ENCODE measurements around the gene FAM180B. TPM values are rescaled to one million over a fixed set of nuclear protein-coding genes. Genes with fewer than 3 reads are reported as not detected.
A peak's percentile ranks its signal among the peaks of the same experiment; 100 is the strongest.

The FAM180B gene
- total and polyA plus RNA-seq, 2 of the 8 experiments (the other 6 are each of a cell fraction or from before 2014, with no cell fraction given): 0.09 TPM; not detected in 1

GRCh38 chr11:47599902-47600301, 13.4 kb downstream of the FAM180B start:
- H3K27me3 ChIP-seq (replicated peaks in 1 of 4; ENCODE audit: control insufficient read depth in 3 of 4, extremely low read depth in 1 of 4, insufficient read depth in 3 of 4, low read length in 3 of 4): peaks cover 0 to 8% (median 5%) of the 10 kb centered on the region in 4 experiments; a peak in 5 of 7 replicates
- no peak for FAIRE-seq

More at GRCh38 chr11:47599902-47600301, 13.4 kb downstream of the FAM180B start:
- H3K23me2 ChIP-seq (ENCODE audit: low read depth, low read length): no peaks in the 10 kb centered on the region; the same call in 1 of the 2 replicates
- H4K8ac ChIP-seq (ENCODE audit: extremely low read depth, insufficient read depth, low read length): 0 out of 2 replicates have a peak overlapping the region, but pooled peaks have one; percentile 35
- no peak overlapping the region for H2BK5ac ChIP-seq (ENCODE audit: low read depth, low read length)
- TF ChIP-seq PHF8 (conservative IDR thresholded peaks at IDR 0.05; ENCODE audit: low read depth, low read length): no peak
- TF ChIP-seq EGR1 (IDR thresholded peaks at IDR 0.05; ENCODE audit: borderline replicate concordance, low read depth, low read length): no peak
- TF ChIP-seq KDM5A (IDR thresholded peaks at IDR 0.05; ENCODE audit: low read length): no peak
- no peak for TF ChIP-seq CREB1 (IDR thresholded peaks at IDR 0.05)
- no peak for TF ChIP-seq SAP30 (IDR thresholded peaks at IDR 0.05; ENCODE audit: insufficient read depth, insufficient replicate concordance, low read length)
- TF ChIP-seq ASH2L (IDR thresholded peaks at IDR 0.05; ENCODE audit: low read length): no peak
- no peak for TF ChIP-seq JUN (IDR thresholded peaks at IDR 0.05; ENCODE audit: low read depth, low read length)
- TF ChIP-seq KDM4A (IDR thresholded peaks at IDR 0.05; ENCODE audit: low read depth, low read length, severe bottlenecking): no peak
- TF ChIP-seq TCF12 (IDR thresholded peaks at IDR 0.05; ENCODE audit: low read depth, low read length): no peak
- TF ChIP-seq POLR2A (IDR thresholded peaks at IDR 0.05; ENCODE audit: control extremely low read depth in 1 of 2, low read depth in 2 of 2, low read length in 2 of 2): no peak
- no peak for TF ChIP-seq CHD1 (IDR thresholded peaks at IDR 0.05; ENCODE audit: low read depth, low read length)
- TF ChIP-seq KDM1A (IDR thresholded peaks at IDR 0.05; ENCODE audit: borderline replicate concordance, low read length): no peak
- H3K27ac ChIP-seq (ENCODE audit: low read depth, low read length): no peak overlapping the region
- no peak overlapping the region for H3K4me3 ChIP-seq (ENCODE audit: extremely low read depth in 1 of 4, insufficient read depth in 2 of 4, low read depth in 3 of 4, low read length in 4 of 4)
- H3K79me2 ChIP-seq (ENCODE audit: control insufficient read depth in 1 of 2, insufficient read depth in 2 of 2, low read length in 2 of 2): no peaks in the 10 kb centered on the region
- no peaks in the 10 kb centered on the region for H3K36me3 ChIP-seq (ENCODE audit: control insufficient read depth in 2 of 4, insufficient read depth in 4 of 4, low read length in 3 of 4)
- H2AK5ac ChIP-seq (ENCODE audit: low read depth, low read length): no peak overlapping the region
- H2BK12ac ChIP-seq (ENCODE audit: low read depth, low read length): no peak overlapping the region
- H3K9ac ChIP-seq (replicated peaks in 1 of 4; ENCODE audit: extremely low read depth in 1 of 4, low read depth in 3 of 4, low read length in 3 of 4): no peak overlapping the region
- H3K14ac ChIP-seq (ENCODE audit: insufficient read length): no peak overlapping the region
- ChIA-PET CTCF (ENCODE audit: partially characterized antibody) (interaction anchor here (0.7 to 1.6 kb wide), 2 partner anchors 17 to 81 kb away, joined by 3 to 8 read pairs; no protein-coding TSS in a partner anchor), POLR2A (ENCODE audit: partially characterized antibody) (interaction anchor here (1.3 to 2.6 kb wide), 3 partner anchors 8 to 25 kb away, joined by 3 to 8 read pairs (median 7); no protein-coding TSS in a partner anchor)
- peaks cover 0 to 1% (median 0%) of the 10 kb centered on the region in 4 experiments; a peak in 2 of 7 replicates for H3K4me1 ChIP-seq (replicated peaks in 1 of 4; ENCODE audit: control insufficient read depth in 3 of 4, insufficient read depth in 4 of 4, low read length in 3 of 4)
- no peaks in the 10 kb centered on the region for H3K79me1 ChIP-seq (ENCODE audit: low read depth, low read length)
- H3K23ac ChIP-seq (ENCODE audit: insufficient read length): no peak overlapping the region
- WGBS, 2 experiments (ENCODE audit: extremely low coverage in 1 of 2, insufficient coverage in 1 of 2, insufficient read length in 1 of 2, insufficient replicate concordance in 2 of 2, low coverage in 1 of 2, low lambda C conversion rate in 2 of 2, missing lambda C conversion rate in 1 of 2): 81% methylated on average over 4 of the region's 4 CpGs; no CpG with 5 or more reads in 1 of the 2 experiments
- H4K20me1 ChIP-seq (replicated peaks in 1 of 2; ENCODE audit: control insufficient read depth in 1 of 2, insufficient read depth in 2 of 2, low read length in 2 of 2): no peaks in the 10 kb centered on the region
- no peak overlapping the region for H2BK20ac ChIP-seq (ENCODE audit: low read length)
- no peak overlapping the region for H3K4ac ChIP-seq (replicated peaks; ENCODE audit: insufficient read length, low read depth, low read length)
- H2BK120ac ChIP-seq (replicated peaks; ENCODE audit: low read depth, low read length): no peak overlapping the region
- no peak overlapping the region for H3K56ac ChIP-seq (replicated peaks; ENCODE audit: insufficient read length, low read depth, low read length)
- DNase-seq (ENCODE audit: low read depth in 1 of 2, low spot score in 2 of 2): no peak
- H3K18ac ChIP-seq (ENCODE audit: extremely low read depth, low read length): no peak overlapping the region
- H2BK15ac ChIP-seq (ENCODE audit: low read length): no peak overlapping the region
- H4K91ac ChIP-seq (replicated peaks; ENCODE audit: insufficient read length, low read length): no peak overlapping the region
- no peaks in the 10 kb centered on the region for H3K9me3 ChIP-seq (ENCODE audit: insufficient read depth in 2 of 2, low read depth in 1 of 2, low read length in 1 of 2)
- H4K5ac ChIP-seq (ENCODE audit: insufficient read length, low read depth, low read length): no peak overlapping the region
- no peak overlapping the region for H3K4me2 ChIP-seq (ENCODE audit: insufficient read depth in 1 of 2, low read depth in 2 of 2, low read length in 2 of 2)
- no peak overlapping the region for H2AFZ ChIP-seq (ENCODE audit: low read length)
